Endothelial cell of umbilical vein (primary cell): Measurements from ENCODE around the gene AP3S2. TPM values are rescaled to one million over a fixed set of nuclear protein-coding genes. Genes with fewer than 3 reads are reported as not detected.

ENCODE experiments used
- BruUV-seq: library from RNA; stranded (reverse); fragments of 400-500 nt; replicated peaks from 2 replicates; lab custom pipeline; 2021; lab: Mats Ljungman, UMichigan
- CTCF ChIA-PET: fragments of 300-600, 350-600 bp; sonication (Branson Sonifier 250); formaldehyde crosslinking; loops from one replicate; lab custom pipeline; 2021; ENCODE audit warnings: antibody characterized with exemption, inconsistent platforms; lab: Charles Lee
- POLR2A ChIA-PET: fragments of 300-600, 350-600 bp; sonication (Branson Sonifier 250); formaldehyde crosslinking; loops from one replicate; lab custom pipeline; 2021; ENCODE audit warnings: antibody characterized with exemption, inconsistent platforms; lab: Charles Lee
- DNase-seq: peaks from one replicate; pipeline ENCODE4 v3.0.0-alpha.2; 2011; ENCODE audit warnings: low read depth, low spot score
- FAIRE-seq: peaks from 2 replicates; lab custom pipeline; 2011; peaks lifted over from hg19 to GRCh38; lab: Jason Lieb, UNC
- H2AFZ ChIP-seq: 2 replicates; pipeline ENCODE4 v1.6.0; 2012; ENCODE audit warnings: low read depth, low read length, control low read depth, inconsistent platforms
- H3K27ac ChIP-seq: 2 replicates; pipeline ENCODE4 v1.5.1; 2011; ENCODE audit warnings: low read depth, mild to moderate bottlenecking, control low read depth, low read length, moderate library complexity; ENCODE audit not compliant: insufficient read depth
- H3K27me3 ChIP-seq, 2 experiments: 2 replicates each; pipeline versions ENCODE4 v1.6.0 to v1.6.1; 2011; ENCODE audit warnings: low read length in 2 of 2, mixed read lengths in 1 of 2; ENCODE audit not compliant: control insufficient read depth in 2 of 2, insufficient read depth in 2 of 2
- H3K36me3 ChIP-seq, 2 experiments: 2 replicates in 1 of 2; 3 replicates in 1 of 2; pipeline ENCODE4 v1.5.1; 2011; ENCODE audit warnings: low read length in 2 of 2, mild to moderate bottlenecking in 1 of 2, moderate library complexity in 1 of 2; ENCODE audit not compliant: control insufficient read depth in 2 of 2, insufficient read depth in 2 of 2; ENCODE audit errors: extremely low read depth in 1 of 2
- H3K4me1 ChIP-seq: 3 replicates; pipeline ENCODE4 v1.5.1; 2011; ENCODE audit warnings: mild to moderate bottlenecking, low read length; ENCODE audit not compliant: control insufficient read depth, insufficient read depth; ENCODE audit errors: extremely low read depth
- H3K4me2 ChIP-seq: 2 replicates; pipeline ENCODE4 v1.6.1; 2011; ENCODE audit warnings: low read length, control low read depth, mixed read lengths; ENCODE audit not compliant: insufficient read depth
- H3K4me3 ChIP-seq, 3 experiments: fragments of 200-600 bp in 1 of 3; sonication (generic), shearing (Covaris generic) in 1 of 3; replicated peaks in 1 of 3; 2 replicates each; pipeline ENCODE4 v1.5.1; 2011 to 2016; ENCODE audit warnings: control low read depth in 3 of 3, low read length in 3 of 3, mild to moderate bottlenecking in 2 of 3, inconsistent platforms in 1 of 3, low read depth in 1 of 3, moderate library complexity in 1 of 3; ENCODE audit not compliant: insufficient read depth in 1 of 3
- H3K79me2 ChIP-seq: 2 replicates; pipeline ENCODE4 v1.6.0; 2012; ENCODE audit warnings: low read length, inconsistent platforms; ENCODE audit not compliant: control insufficient read depth, insufficient read depth
- H3K9ac ChIP-seq: replicated peaks from 2 replicates; pipeline ENCODE3; 2011; ENCODE audit warnings: low read length, control low read depth; ENCODE audit not compliant: insufficient read depth; ENCODE audit errors: extremely low read depth
- H3K9me1 ChIP-seq: replicated peaks from 3 replicates; pipeline ENCODE4 v1.6.0; 2011; ENCODE audit warnings: mild to moderate bottlenecking, low read length; ENCODE audit not compliant: control insufficient read depth, insufficient read depth; ENCODE audit errors: extremely low read depth
- H3K9me3 ChIP-seq: replicated peaks from 2 replicates; pipeline ENCODE4 v1.5.1; 2012; ENCODE audit warnings: low read length, inconsistent platforms; ENCODE audit not compliant: control insufficient read depth, insufficient read depth
- H4K20me1 ChIP-seq: replicated peaks from 2 replicates; pipeline ENCODE3; 2011; ENCODE audit warnings: mild to moderate bottlenecking, low read length; ENCODE audit not compliant: control insufficient read depth, insufficient read depth; ENCODE audit errors: extremely low read depth
- CTCF ChIP-seq, 2 donors: IDR thresholded peaks; 1 replicate in 1 of 2; 2 replicates in 1 of 2; pipeline ENCODE4 v1.5.1; 2011; ENCODE audit warnings: low read length in 2 of 2, mild to moderate bottlenecking in 2 of 2, moderate library complexity in 2 of 2, control low read depth in 1 of 2, inconsistent platforms in 1 of 2, low read depth in 1 of 2; ENCODE audit not compliant: insufficient read depth in 1 of 2; ENCODE audit errors: extremely low read depth in 1 of 2
- EZH2 ChIP-seq: IDR thresholded peaks from 2 replicates; pipeline ENCODE4 v1.6.1; 2012; ENCODE audit warnings: borderline replicate concordance, low read depth, mild to moderate bottlenecking, moderate library complexity, low read length, inconsistent platforms; ENCODE audit not compliant: severe bottlenecking
- GATA2 ChIP-seq: IDR thresholded peaks from 2 replicates; pipeline ENCODE4 v1.7.0; 2011; ENCODE audit warnings: low read depth, mild to moderate bottlenecking, moderate library complexity, mixed read lengths, low read length; ENCODE audit not compliant: insufficient read length, insufficient read depth
- JUN ChIP-seq: IDR thresholded peaks from 2 replicates; pipeline ENCODE4 v1.6.1; 2011; ENCODE audit warnings: borderline replicate concordance, low read depth; ENCODE audit not compliant: insufficient read length, insufficient read depth
- MYC ChIP-seq: IDR thresholded peaks from one replicate; pipeline ENCODE4 v1.6.1; 2011; ENCODE audit warnings: mild to moderate bottlenecking, low read depth, low read length
- POLR2A ChIP-seq: IDR thresholded peaks from 2 replicates; pipeline ENCODE4 v1.6.1; 2012; ENCODE audit warnings: low read depth, mild to moderate bottlenecking, control low read depth, low read length
- POLR2AphosphoS5 ChIP-seq: IDR thresholded peaks from 2 replicates; pipeline ENCODE4 v1.6.1; 2012; ENCODE audit warnings: low read depth, mild to moderate bottlenecking, control low read depth, low read length, moderate library complexity; ENCODE audit not compliant: insufficient read depth
- dilution Hi-C: fragments of 300-500 bp; cut with MboI; formaldehyde crosslinking; loops from one replicate; pipeline ENCODE4 v1.15.0; 2019; ENCODE audit warnings: low sequenced_read_pairs; ENCODE audit not compliant: extremely low pct_ligation_motif_present
- intact Hi-C: fragments of 100-400 bp; cut with micrococcal nuclease; formaldehyde crosslinking; loops from one replicate; pipeline ENCODE4 v1.10.0; 2022
- polyA plus RNA-seq, 4 experiments: library from polyadenylated mRNA; depleted of rRNA in 3 of 4; stranded (reverse) in 3 of 4; unstranded in 1 of 4; fragments of >200 nt; gene quantifications; 2 replicates each; pipeline versions ENCODE4 v1.2.1 to v1.2.3, GENCODE V29; 2011 to 2012; ENCODE audit warnings: missing spikeins in 1 of 4
- total RNA-seq: library from RNA; stranded (reverse); gene quantifications from 2 replicates; pipeline ENCODE4 v1.2.3, GENCODE V29; 2021
- TF ChIP-seq, protein P1 (sequence below): IDR thresholded peaks from 2 replicates; pipeline ENCODE4 v1.6.1; 2011; ENCODE audit not compliant: insufficient read depth, insufficient read length

The AP3S2 gene
- total and polyA plus RNA-seq, 2 donors (not counting 3 experiments of a cell fraction or from before 2014, with no cell fraction given), result 14.6 to 31.1 TPM

DNA sequence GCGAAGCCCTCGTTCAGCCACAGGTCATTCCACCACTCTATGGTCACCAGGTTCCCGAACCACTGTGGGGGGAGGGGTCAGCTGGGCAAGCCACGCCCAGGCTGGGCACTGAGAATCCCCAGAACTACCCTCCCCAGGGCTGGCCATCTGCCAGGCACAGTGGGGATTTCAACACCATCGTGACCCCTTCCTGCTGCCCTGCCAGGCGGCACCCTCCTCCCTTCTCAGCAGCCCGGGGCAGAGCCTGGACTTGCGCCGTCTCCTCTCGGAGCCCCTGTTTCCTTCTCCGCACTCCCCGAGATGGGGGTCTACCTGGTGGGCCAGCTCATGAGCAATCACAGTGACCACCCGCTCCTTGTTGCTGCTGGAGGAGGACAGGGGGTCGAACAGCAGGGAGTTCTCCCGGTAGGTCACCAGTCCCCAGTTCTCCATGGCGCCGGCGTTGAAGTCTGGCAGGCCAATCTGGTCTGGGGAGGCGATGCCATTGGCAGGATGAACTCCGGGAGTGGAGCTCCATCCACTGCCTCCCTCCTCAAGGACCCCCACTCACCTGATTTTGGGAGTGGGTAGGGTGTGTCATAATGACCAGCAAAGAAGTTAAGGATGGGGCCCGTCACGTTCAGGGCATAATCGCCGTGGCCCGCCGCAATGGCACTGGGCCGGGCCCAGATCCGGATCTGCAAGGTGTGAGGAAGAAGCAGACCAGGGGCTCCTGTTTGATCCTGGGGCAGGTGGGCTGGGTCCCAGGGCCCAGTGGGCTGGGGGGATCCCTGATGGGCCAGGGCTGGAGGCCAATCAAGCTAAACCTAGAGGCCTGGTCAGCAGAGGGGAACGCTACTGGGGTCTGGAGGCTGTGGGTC lies 89.6 kb downstream of the AP3S2 start:
- Histone ChIP-seq H3K4me1 (peaks cover 26% of the 10 kb centered on the region), H3K4me2 (no peak overlapping the region), H3K9me1 (no peaks in the 10 kb centered on the region), H3K4me3 (no peak overlapping the region), H2AFZ (no peak overlapping the region), H3K9ac (no peak overlapping the region), H4K20me1 (no peaks in the 10 kb centered on the region), H3K27ac (no peak overlapping the region), H3K9me3 (no peaks in the 10 kb centered on the region), H3K36me3 (peaks cover 23 to 46% of the 10 kb centered on the region in 2 experiments), H3K27me3 (no peaks in the 10 kb centered on the region), H3K79me2 (peaks cover 38% of the 10 kb centered on the region)
- TF ChIP-seq MYC (no peak), GATA2 (no peak), POLR2AphosphoS5 (no peak), POLR2A (no peak), CTCF (IDR thresholded peaks at IDR 0.05; ENCODE audit: extremely low read depth in 1 of 2, insufficient read depth in 1 of 2, low read depth in 1 of 2, low read length in 2 of 2) (no peak), EZH2 (no peak), JUN (no peak)
- TF ChIP-seq, protein P1, sequence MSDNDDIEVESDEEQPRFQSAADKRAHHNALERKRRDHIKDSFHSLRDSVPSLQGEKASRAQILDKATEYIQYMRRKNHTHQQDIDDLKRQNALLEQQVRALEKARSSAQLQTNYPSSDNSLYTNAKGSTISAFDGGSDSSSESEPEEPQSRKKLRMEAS, result no peak
- CTCF ChIA-PET, result interaction anchor here (2.2 to 3.4 kb wide), 2 partner anchors 43 to 71 kb away, joined by 10 to 28 read pairs; no protein-coding TSS in a partner anchor
- POLR2A ChIA-PET, result no interaction called here
- BruUV-seq, result no TSS peak
- intact Hi-C loops, result loop anchor here (2.0 kb wide), 1 partner anchor 27 kb away; the partner anchor contains the start of gene MESP2
- dilution Hi-C loops, result no loop called here
- no peak for DNase-seq
- no peak for FAIRE-seq
